Breast epithelium (tissue), 4 donors: ENCODE data around the gene CNST. TPM values are rescaled to one million over a fixed set of nuclear protein-coding genes. Genes with fewer than 3 reads are reported as not detected.

Experiments
- DNase-seq, 2 donors: peaks; one replicate each; pipeline ENCODE4 v3.0.0-alpha.2; 2019; ENCODE audit warnings: low spot score in 2 of 2
- H3K27ac ChIP-seq, 2 donors: fragments of 200-600 bp; sonication (generic) in 1 of 2; one replicate each; pipeline ENCODE4 v1.5.1; 2016 to 2019; ENCODE audit warnings: mild to moderate bottlenecking in 1 of 2
- H3K27me3 ChIP-seq, 2 donors: fragments of 200-600 bp; sonication (generic) in 1 of 2; one replicate each; pipeline versions ENCODE4 v1.5.1 to v1.6.0; 2017 to 2019; ENCODE audit warnings: control low read depth in 1 of 2, mild to moderate bottlenecking in 1 of 2
- H3K36me3 ChIP-seq: fragments of 200-600 bp; one replicate; pipeline ENCODE4 v1.5.1; 2019
- H3K4me1 ChIP-seq, 2 donors: fragments of 200-600 bp; sonication (generic); one replicate each; pipeline ENCODE4 v1.5.1; 2016 to 2019; ENCODE audit warnings: control low read depth in 1 of 2
- H3K4me3 ChIP-seq, 3 donors: fragments of 200-600 bp; sonication (generic); 1 replicate in 2 of 3; 2 replicates in 1 of 3; pipeline ENCODE4 v1.5.1; 2016 to 2019; ENCODE audit warnings: mild to moderate bottlenecking in 3 of 3, moderate library complexity in 2 of 3
- H3K9me3 ChIP-seq, 2 donors: fragments of 200-600 bp; sonication (generic) in 1 of 2; one replicate each; pipeline ENCODE4 v1.5.1; 2016 to 2019; ENCODE audit warnings: control low read depth in 1 of 2
- CTCF ChIP-seq, 3 donors: fragments of 450-650 bp; IDR thresholded peaks; one replicate each; pipeline ENCODE4 v1.5.1; 2016 to 2017; ENCODE audit warnings: antibody characterized with exemption in 3 of 3, mild to moderate bottlenecking in 3 of 3, moderate library complexity in 3 of 3
- POLR2A ChIP-seq: fragments of 450-650 bp; IDR thresholded peaks from one replicate; pipeline ENCODE4 v1.6.1; 2016; ENCODE audit warnings: antibody characterized with exemption, mild to moderate bottlenecking, moderate library complexity
- POLR2AphosphoS5 ChIP-seq, 3 donors: sonication (generic); formaldehyde crosslinking; IDR thresholded peaks; one replicate each; pipeline ENCODE4 v1.6.1; 2017; ENCODE audit warnings: antibody characterized with exemption in 3 of 3
- intact Hi-C: fragments of 100-400 bp; cut with DNase I; formaldehyde crosslinking; loops from one replicate; pipeline ENCODE4 v1.15.1; 2023; ENCODE audit warnings: low total_unique reads
- total RNA-seq, 3 donors: library from RNA; depleted of rRNA; stranded (reverse); fragments of >200 nt; gene quantifications; one replicate each; pipeline ENCODE4 v1.1.0, GENCODE V29; 2016

The CNST gene
- total RNA-seq, 3 donors from 2014 or later: 25.9 to 30.9 (median 26.4) TPM

GRCh38 chr1:246639732-246640131 is 73.5 kb downstream of the CNST start:
- H3K27ac ChIP-seq: no peak overlapping the region
- no peaks in the 10 kb centered on the region for H3K27me3 ChIP-seq
- DNase-seq: no peak
- H3K4me3 ChIP-seq: no peak overlapping the region
- TF ChIP-seq POLR2AphosphoS5 (IDR thresholded peaks at IDR 0.05): no peak
- TF ChIP-seq POLR2A: no peak
- TF ChIP-seq CTCF (IDR thresholded peaks at IDR 0.05): no peak
- H3K9me3 ChIP-seq: no peaks in the 10 kb centered on the region
- intact Hi-C loops: loop anchor here (10.0 kb wide), 1 partner anchor 85 kb away; the partner anchor contains the start of gene SCCPDH
- no peaks in the 10 kb centered on the region for H3K4me1 ChIP-seq
- no peaks in the 10 kb centered on the region for H3K36me3 ChIP-seq

- Histone ChIP-seq H3K4me1 (no peaks in the 10 kb centered on the region), H3K4me3 (no peak overlapping the region), H3K9me3 (no peaks in the 10 kb centered on the region), H3K27me3 (no peaks in the 10 kb centered on the region), H3K27ac (no peak overlapping the region), H3K36me3 (no peaks in the 10 kb centered on the region)
- intact Hi-C loops: no loop called here
- TF ChIP-seq POLR2A (no peak), POLR2AphosphoS5 (IDR thresholded peaks at IDR 0.05) (no peak), CTCF (IDR thresholded peaks at IDR 0.05) (no peak)
- DNase-seq: no peak
These were observed 74.5 kb downstream of the CNST start for GRCh38 chr1:246640747-246641146.

- no peak overlapping the region for H3K27ac ChIP-seq
- no peak for DNase-seq
- no peaks in the 10 kb centered on the region for H3K36me3 ChIP-seq
- TF ChIP-seq CTCF (IDR thresholded peaks at IDR 0.05) (no peak), POLR2AphosphoS5 (IDR thresholded peaks at IDR 0.05) (no peak), POLR2A (no peak)
- no peak overlapping the region for H3K4me3 ChIP-seq
- no peaks in the 10 kb centered on the region for H3K4me1 ChIP-seq
- no peaks in the 10 kb centered on the region for H3K27me3 ChIP-seq
- intact Hi-C loops: no loop called here
- H3K9me3 ChIP-seq: no peaks in the 10 kb centered on the region
These were observed 75.1 kb downstream of the CNST start for GRCh38 chr1:246641394-246641793.

GRCh38 chr1:246642719-246643118 is 76.5 kb downstream of the CNST start:
- no peak overlapping the region for H3K4me3 ChIP-seq
- H3K27me3 ChIP-seq: no peaks in the 10 kb centered on the region
- H3K9me3 ChIP-seq: no peaks in the 10 kb centered on the region
- intact Hi-C loops: no loop called here
- no peak for TF ChIP-seq POLR2AphosphoS5 (IDR thresholded peaks at IDR 0.05)
- TF ChIP-seq CTCF (IDR thresholded peaks at IDR 0.05): no peak
- no peak for TF ChIP-seq POLR2A
- no peaks in the 10 kb centered on the region for H3K36me3 ChIP-seq
- H3K27ac ChIP-seq: no peak overlapping the region
- no peak for DNase-seq
- H3K4me1 ChIP-seq: no peaks in the 10 kb centered on the region

- no peak overlapping the region for H3K4me3 ChIP-seq
- DNase-seq: no peak
- intact Hi-C loops: no loop called here
- no peaks in the 10 kb centered on the region for H3K27me3 ChIP-seq
- TF ChIP-seq CTCF (IDR thresholded peaks at IDR 0.05): no peak
- no peak overlapping the region for H3K27ac ChIP-seq
- H3K9me3 ChIP-seq: no peaks in the 10 kb centered on the region
- no peaks in the 10 kb centered on the region for H3K36me3 ChIP-seq
- no peaks in the 10 kb centered on the region for H3K4me1 ChIP-seq
These were observed 80.9 kb downstream of the CNST start for GRCh38 chr1:246647113-246647512.
